Stimulated activated naive CD4-positive, alpha-beta T cell (primary cell): ENCODE measurements around the gene ZNF382.
A peak's percentile ranks its signal among the peaks of the same experiment; 100 is the strongest.
"Not testable (repeated sequence)": the region's sequence is repeated elsewhere in the genome, so short reads cannot be mapped to it uniquely, and the experiment has no call there.

Experiments used
- DNase-seq, 6 experiments: peaks; one replicate each; lab custom pipeline; 2025; lab: John Stamatoyannopoulos, UW

ZNF382 gene

DNA sequence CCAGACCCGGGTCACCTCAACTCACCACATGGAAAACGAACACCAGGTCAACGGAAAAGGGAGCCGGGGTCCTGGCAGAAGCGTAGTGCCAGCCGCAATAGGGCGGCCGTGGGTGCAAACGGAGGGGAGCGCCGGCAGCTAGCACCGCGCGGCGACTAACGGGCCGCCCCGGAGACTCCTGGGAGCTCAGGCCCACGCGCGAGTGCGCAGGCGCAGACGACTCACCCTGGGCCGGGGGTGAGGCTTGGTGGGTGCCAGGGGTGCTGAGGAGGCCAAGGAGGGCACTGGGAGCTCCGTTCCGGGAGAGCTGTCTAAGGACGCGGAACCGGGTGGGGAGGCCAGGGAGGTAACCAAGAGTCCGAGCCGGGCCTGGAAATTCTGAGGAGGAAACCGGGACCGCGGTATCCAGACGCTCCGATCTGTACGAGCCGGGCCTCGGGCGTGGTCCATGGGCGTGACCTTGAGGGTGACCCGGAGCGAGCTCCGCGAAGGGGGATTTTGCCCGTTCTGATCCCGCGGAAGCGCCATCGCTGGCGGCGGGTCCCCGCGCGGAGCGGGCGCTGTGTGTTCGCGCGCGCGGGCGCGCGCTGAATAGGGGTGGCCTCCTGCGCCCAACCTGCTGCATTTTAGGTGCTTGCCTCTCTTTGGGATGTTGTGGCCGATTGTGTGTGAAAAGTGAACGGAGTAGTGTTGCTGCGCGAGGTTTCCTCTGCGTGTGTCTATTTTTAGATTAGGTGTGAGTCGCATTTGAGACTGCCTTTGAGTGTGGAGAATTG, at the start of gene ZNF382:
TSS of gene ZNF382 (plus strand) at position 213 of the 776 bp plus-strand sequence. CDS start 4,602 bp downstream, outside the sequence.
- DNase-seq = peak; percentile 68 to 91 (median 80)

DNA sequence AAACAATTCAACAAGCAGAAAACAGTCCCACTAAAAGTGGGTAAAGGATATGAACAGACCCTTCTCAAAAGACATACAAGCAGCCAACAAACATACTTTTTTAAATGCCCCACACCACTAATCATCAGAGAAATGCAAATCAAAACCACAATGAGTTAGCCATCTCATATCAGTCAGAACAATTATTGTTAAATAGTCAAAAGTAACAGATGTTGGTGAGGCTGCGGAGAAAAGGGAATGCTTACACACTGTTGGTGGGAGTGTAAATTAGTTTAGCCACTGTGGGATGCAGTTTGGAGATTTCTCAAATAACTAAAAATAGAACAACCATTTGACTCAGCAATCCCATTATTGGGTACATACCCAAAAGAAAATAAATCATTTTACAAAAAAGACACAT, 40.7 kb upstream of the ZNF382 start:
- no peak for DNase-seq

DNA sequence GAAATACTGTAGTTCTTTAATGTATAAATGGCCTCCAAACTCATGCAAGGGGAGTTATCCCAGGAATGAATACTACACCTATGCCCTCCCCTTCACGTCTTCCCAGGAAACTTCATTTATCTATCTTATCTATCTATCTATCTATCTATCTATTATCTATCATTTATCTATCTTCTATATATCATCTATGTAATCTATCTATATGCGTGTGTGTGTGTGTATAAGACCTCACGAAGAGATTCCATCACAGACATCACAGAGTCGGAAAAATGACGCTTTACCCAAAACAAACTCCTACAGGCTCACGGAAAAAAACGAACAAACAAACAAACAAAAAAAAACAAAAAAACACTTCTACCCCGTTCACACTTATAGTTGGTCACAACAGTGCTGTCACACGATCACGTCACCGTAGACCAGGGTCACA, 32.5 kb upstream of the ZNF382 start:
- no peak for DNase-seq

DNA sequence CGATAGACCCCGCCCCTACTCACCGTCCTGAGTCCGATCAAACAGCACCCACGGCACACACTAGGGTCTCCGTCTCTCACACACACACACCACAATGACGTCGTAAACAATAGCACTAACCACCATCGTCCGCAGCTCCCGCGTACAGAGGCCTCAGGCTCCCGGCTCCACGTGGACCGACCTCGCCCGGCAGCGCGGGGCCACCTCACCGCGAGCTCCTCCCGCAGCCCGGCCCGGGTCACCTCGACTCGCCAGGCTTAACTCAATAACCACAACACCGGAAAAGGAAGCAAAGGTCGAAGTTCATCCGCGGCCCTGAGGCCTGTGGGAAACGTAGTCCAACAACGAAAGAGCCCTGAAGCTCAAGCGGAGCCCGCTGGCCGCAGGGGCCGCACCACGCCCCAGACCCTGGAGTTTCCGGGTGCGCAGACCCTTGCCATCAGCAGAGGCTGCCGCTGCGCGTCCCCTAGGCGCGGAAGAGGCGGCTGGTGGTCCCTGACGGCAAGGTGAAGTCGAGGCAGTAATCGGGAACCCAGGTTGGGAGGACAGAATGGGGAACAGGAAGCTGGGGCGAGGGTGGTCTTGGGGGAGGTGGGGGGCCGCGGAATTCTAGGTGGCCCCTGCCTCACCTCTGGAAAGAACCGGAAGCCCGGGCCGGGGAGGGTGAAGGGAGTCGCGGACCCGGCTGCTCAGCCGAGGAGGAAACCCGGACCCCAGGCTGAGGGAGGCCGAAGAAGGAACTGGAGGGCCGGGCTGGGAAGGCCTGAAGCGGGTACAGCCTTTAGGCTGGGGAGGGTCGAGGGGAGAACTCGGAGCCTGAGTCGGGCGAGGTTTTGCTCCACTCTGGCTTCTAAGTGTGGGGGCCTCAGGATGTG, 31.9 kb upstream of the ZNF382 start, which contains the start of gene ZNF529:
TSS of gene ZNF529 (minus strand) at position 273 of the 875 bp plus-strand sequence. CDS start 946 bp downstream, outside the sequence.
- peak; percentile 79 to 93 (median 82) for DNase-seq

DNA sequence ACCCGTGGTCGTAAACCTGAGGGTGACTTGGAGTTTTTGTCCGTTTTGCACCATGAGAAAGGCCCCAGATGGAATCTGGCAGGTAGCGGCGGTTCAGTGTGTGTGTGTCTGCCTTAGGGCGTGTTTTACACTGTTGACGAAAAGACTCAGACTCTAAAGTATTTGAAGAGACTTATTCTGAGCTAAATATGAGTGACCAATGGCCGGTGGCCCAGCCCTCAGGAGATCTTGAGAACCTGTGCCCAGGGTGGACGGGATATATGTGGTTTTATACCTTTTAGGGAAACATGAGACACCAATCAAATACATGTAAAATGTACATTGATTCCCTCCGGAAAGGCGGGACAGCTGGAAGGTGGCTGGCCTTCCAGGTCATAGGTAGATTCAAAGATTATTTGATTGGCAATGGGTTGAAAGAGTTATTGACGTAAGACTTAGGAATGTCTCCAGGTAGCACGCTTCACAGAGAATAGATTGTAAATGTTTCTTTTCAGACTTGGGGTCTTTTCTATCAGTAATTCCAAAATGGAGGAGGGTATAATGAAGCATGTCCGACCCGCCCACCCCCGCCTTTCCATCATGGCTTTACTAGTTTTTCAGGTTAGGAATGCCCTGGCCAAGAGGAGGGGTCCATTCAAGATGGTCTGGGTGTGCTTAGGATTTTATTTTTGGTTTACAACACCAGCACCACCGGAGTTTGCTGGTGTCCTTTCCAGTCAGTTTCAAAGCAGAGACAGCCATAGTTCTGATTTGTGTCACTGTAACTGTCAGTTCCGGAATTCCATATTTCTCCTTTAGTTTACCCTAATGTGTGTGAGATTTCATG, 31.0 kb upstream of the ZNF382 start:
- DNase-seq = peak in 1 of 6 experiments; percentile 23

DNA sequence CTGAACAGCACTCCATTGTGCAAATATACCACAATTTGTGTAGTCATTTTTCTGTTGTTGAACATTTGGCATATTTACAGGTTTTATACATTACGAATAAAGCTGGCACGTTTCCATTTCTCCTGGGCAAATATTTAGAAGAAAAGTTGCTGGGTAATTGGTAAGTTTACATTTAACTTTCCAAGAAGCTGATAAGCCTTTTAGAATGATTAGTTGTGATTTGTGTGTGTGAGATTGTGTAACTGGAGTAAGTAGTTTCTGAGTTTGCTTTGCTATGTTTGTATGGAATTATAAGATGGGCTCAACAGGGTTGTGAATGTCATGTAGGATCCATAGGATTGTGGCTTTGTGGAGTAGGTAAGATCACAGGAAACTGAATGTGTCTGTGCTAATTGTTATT, 30.4 kb upstream of the ZNF382 start:
- DNase-seq = no peak

DNA sequence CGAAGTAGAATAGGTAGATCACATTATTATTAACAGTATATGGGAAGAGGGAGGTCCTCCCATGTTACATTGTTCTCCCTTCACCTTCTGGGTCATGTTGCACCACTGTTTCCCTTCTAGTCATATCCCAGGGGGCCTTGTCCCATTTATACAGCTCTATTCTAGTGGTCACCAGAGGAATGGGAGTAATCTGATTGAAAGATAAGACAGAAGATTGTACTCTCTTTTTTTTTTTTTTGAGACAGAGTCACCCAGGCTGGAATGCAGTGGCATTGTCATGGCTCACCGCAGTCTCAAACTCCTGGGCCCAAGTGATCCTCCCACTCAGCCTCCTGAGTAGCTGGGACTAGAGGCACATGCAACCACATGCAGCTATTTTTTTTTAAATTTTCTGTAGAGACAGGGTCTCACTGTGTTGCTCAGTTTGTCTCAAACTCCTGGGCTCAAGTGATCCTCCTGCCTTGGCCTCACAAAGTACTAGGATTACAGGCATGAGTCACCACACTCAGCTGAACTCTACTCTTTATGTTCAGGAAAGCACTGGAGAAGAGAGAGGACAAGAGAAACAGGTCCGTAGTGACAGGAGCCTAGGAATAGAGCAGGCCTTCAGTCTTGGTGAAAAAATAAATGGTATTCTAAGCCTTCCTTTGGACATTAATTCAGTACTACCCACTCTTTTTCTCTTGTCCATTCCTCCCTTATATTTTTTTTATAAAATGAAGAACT, 27.7 kb upstream of the ZNF382 start:
- DNase-seq = no peak

DNA sequence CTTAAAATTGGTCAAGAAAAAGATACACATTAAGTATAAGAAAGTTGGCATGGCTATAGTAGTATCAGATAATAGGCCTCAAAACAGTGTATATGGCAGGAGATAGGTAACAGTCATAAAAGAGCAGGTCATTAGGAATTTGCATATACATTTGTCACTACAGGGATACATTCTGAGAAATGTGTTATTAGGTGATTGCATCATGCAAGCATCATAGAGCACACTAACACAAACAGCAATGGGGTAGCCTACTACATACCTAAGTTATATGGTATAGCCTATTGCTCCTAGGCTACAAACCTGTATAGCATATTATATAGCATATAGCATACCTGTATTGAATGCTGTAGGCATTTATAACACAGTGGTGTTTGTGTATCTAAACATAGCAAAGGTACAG, 25.9 kb upstream of the ZNF382 start:
- DNase-seq = no peak

DNA sequence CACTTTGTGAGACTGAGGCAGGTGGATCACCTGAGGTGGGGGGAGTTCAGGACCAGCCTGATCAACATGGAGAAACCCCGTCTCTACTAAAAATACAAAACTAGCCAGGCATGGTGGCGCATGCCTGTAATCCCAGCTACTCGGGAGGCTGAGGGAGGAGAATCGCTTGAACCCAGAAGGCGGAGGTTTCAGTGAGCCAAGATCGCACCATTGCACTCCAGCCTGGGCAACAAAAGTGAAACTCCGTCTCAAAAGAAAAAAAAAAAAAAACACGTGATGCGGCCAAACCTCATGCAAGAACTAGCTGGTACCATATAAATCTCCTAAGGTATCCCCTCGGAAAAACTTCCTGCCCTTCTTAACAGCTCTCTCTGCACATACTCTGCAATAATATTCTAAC, 2.4 kb upstream of the ZNF382 start:
- not testable (repeated sequence) for DNase-seq

DNA sequence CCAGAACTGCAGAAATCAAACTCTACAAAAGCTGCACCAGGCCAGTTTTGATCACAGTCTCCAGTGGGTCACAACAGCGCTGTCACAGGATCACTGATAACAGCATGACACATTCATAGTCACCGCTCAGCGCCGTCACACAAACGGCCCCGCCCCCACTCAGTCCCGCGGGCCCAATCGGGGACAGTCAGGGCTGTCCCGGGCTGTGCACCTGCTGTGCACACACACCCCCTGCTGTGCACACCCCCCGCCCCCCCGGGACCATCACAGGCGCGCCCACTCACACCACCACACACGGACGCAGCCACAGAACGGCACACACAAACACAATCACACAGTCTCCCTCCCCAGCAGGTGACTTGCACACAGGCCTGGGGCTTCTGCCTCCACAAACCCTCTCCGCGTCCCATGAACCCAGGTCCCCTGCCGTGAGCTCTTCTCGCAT, 435 bp upstream of the ZNF382 start:
- peak; percentile 68 to 88 (median 77) for DNase-seq

DNA sequence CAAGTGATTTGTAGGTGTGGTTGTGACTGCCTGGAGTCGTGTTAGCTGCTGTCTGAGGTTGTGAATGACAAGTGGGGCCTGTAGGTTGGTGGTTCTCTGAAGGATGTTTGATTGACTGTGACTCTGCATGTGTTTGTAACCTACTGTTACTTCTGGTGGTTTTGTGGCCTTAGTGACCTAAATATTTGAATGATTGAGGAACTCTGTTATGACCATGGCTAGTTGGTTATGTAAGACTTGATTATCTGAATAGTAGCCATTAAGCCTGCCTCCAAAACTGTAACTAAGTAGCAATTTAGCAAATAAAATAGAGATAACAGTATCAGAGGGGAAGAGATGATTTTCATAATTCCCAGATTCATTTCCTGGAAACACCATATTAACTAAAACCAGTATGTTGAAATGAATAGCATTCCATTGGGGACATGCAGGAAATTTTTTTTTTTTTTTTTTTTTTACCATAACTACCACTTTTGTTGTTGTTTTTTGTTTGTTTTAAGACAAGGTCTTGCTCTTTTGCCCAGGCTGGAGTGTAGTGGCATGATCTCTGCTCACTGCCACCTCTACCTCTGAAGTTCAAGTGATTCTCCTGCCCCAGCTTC, 865 bp downstream of the ZNF382 start:
- DNase-seq = no peak

DNA sequence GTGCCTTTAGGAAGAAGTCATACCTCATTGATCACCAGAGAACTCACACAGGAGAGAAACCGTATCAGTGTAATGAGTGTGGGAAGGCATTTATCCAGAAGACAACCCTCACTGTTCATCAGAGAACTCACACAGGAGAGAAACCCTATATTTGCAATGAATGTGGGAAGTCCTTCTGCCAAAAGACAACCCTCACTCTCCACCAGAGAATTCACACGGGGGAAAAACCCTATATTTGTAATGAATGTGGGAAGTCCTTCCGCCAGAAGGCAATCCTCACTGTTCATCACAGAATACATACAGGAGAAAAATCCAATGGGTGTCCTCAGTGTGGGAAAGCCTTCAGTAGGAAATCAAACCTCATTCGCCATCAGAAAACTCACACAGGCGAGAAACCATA, 21.9 kb downstream of the ZNF382 start:
- no peak for DNase-seq

DNA sequence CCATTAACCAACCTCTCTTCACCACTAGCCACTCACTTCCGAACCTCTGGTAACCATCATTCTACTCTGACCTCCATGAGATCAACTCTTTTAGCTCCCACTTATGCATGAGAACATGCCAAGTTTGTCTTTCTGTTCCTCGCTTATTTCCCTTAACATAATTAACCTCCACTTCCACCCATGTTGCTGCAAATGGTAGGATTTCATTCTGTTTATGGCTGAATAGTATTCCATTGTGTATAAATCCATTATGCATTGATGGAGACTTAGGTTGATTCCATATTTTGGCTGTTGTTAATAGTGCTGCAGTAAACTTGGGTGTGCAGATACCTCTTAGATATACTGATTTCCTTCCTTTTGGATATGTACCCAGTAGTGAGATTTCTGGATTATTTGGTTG, 30.2 kb downstream of the ZNF382 start:
- DNase-seq = no peak

DNA sequence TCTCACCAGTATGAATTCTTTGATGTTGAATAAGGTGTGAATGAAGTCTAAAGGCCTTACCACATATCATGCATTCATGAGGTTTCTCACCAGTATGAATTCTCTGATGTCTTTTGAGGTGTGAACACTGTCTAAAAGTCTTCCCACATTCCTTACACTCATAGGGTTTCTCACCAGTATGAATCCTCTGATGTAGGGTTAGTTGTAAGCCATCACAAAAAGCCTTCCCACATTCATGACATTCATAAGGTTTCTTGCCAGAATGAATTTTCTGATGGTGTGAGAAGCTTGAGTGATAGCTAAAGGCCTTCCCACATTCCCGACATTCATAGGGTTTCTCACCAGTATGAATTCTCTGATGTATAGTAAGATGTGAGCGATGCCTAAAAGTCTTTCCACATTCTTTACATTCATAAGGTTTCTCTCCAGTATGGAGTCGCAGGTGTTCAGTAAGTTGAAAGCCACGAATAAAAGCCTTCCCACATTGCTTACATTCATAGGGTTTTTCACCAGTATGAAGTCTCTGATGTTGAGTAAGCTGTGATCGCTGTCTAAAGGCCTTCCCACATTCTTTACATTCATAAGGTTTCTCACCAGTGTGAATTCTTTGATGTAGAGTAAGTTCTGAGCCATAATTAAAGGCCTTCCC, 33.9 kb downstream of the ZNF382 start:
- DNase-seq = no peak

DNA sequence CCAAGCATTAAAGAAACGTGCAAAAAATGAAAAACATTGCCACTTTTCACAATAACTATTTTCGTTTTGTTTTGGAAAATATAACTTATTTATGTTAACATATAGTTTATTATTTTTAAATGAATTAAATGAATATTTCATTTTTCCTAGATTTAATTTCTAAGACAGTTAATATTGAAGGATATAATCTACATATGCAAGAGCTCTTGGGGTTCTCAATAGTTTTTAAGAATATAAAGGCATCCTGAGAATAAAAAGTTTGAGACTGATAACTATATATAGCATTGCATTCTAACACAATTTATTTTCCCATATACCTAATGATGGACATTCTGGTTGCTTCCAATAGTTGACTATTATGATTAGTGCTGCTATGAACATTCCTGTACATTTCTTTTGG, 41.6 kb downstream of the ZNF382 start:
- no peak for DNase-seq

DNA sequence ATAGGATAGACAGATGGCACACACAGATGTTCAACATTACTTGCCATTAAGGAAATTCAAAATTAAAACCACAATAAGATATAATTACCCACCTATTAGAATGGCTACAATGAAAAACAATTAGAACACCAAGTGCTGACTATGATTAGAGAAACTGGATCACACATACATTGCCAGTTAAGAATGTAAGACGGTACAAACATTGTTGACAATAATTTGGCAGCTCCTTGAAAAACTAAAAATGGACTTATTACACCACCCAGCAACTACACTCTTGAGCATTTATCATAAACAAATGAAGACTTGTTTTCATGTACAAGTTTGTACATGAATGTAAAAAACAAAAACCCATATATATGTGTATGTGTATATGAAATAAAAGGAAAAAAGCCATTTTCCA, 47.8 kb downstream of the ZNF382 start:
- no peak for DNase-seq

DNA sequence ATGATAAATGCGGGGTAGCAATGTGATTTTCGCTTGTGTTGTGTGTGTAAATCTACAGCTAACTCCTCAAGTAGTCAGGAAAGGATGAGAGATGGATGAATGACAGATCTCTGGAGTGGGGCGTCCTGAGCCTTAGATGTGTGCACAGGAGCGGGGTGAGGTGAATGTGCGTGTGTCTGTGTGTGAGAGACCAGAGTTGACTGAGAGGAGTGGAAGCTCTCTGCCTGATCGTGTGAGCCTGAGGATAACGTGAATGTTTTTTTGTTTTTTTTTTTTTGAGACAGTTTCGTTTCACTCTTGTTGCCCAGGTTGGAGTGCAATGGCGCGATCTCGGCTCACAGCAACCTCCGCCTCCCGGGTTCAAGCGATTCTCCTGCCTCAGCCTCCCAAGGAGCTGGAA, 60.7 kb downstream of the ZNF382 start:
- DNase-seq = peak in 2 of 6 experiments; percentile 6 to 19

DNA sequence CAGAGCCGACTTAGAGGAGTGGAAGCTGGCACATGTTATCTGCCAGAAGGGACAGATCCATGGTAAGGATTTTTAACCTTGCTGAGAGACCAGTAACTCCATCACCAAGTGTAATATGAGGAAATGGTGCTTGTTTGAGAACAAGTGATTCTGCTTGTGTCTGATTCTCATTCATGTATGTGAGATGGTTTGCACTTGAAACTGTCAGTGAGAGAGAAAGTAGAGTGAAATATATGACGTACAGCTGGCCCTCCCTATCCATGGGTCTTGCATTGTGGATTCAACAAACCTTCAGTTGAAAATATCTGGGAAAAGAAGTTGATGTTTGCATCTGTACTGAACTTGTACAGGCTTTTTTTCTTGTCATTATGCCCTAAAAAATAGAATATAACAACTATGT, 63.5 kb downstream of the ZNF382 start:
- DNase-seq = no peak

DNA sequence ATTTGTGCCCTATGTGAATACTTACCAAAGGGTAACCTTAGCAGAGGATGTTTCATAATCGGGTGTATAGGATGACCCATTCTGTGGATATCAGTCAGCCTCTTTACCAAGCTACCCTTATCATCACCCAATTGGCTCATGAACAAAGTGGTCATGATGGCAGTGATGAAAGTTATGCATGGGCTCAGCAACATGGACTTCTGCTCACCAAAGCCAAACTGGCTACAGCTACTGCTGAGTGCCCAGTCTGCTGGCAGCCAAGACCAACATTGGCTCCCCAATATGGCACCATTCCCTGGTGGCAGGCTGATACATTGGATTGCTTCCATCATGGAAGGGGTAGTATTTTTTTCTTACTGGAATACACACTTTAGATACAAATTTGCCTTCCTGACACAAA, 67.3 kb downstream of the ZNF382 start:
- no peak for DNase-seq

DNA sequence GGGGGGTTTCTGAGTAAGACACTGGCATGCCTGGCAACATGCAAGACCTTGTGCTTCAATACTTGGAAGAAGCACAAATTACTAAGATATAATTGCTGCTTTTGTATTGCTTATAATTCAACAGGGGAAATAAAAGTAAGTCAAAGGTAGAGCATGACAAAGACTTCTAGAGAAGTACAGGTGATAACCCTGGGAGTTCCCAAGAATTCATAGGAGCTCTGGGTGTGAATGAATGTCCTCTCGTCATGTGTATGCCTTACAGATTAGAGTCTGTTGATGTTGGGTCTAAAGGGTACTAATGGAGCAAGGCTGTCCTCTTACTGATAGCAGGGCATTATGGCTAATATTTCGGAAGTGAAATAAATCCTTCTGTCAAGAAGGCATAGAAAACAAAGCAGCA, 69.1 kb downstream of the ZNF382 start:
- no peak for DNase-seq
